Natural killer cell (primary cell): Measurements from ENCODE around the gene RNU1-2. TPM values are rescaled to one million over a fixed set of nuclear protein-coding genes. Genes with fewer than 3 reads are reported as not detected.

ENCODE experiments used
- ATAC-seq, 3 donors: fragments of 150-1000 bp in 2 of 3; fragments of 200-7000 bp in 1 of 3; cut with Tn5 transposase; 1 replicate in 1 of 3; 2 replicates in 2 of 3; pipeline ENCODE4 v1.10.0; 2021; ENCODE audit warnings: mild to moderate bottlenecking in 2 of 3, moderate library complexity in 2 of 3
- DNase-seq, 2 donors: peaks; one replicate each; pipeline versions ENCODE4 v3.0.0 to v3.0.0-alpha.2; 2013 to 2021; ENCODE audit warnings: mixed read lengths in 1 of 2
- H3K27ac ChIP-seq: one replicate; pipeline ENCODE4 v1.5.1; 2013; ENCODE audit warnings: mild to moderate bottlenecking, low read length
- H3K27me3 ChIP-seq: one replicate; pipeline ENCODE4 v1.6.1; 2013; ENCODE audit warnings: low read length; ENCODE audit not compliant: control insufficient read depth, insufficient read depth
- H3K36me3 ChIP-seq: one replicate; pipeline ENCODE4 v1.6.1; 2013; ENCODE audit warnings: low read length; ENCODE audit not compliant: control insufficient read depth, insufficient read depth
- H3K4me1 ChIP-seq: one replicate; pipeline ENCODE4 v1.6.1; 2013; ENCODE audit warnings: low read length; ENCODE audit not compliant: control insufficient read depth, insufficient read depth
- H3K4me3 ChIP-seq: one replicate; pipeline ENCODE4 v1.5.1; 2013; ENCODE audit warnings: low read length
- H3K9me3 ChIP-seq: one replicate; pipeline ENCODE4 v1.6.1; 2013; ENCODE audit warnings: low read length; ENCODE audit not compliant: control insufficient read depth, insufficient read depth
- H3K27ac Mint-ChIP-seq, 2 donors: one replicate each; pipeline ENCODE4 v1.8.0; 2022; ENCODE audit warnings: mild to moderate bottlenecking in 2 of 2, mixed read lengths in 2 of 2, moderate library complexity in 1 of 2
- H3K27me3 Mint-ChIP-seq, 2 donors: one replicate each; pipeline ENCODE4 v1.8.0; 2022; ENCODE audit warnings: low read depth in 2 of 2, mixed read lengths in 2 of 2
- H3K36me3 Mint-ChIP-seq: one replicate; pipeline ENCODE4 v1.8.0; 2022; ENCODE audit warnings: mixed read lengths
- H3K4me1 Mint-ChIP-seq, 2 donors: one replicate each; pipeline ENCODE4 v1.8.0; 2022; ENCODE audit warnings: mixed read lengths in 2 of 2
- H3K4me3 Mint-ChIP-seq: one replicate; pipeline ENCODE4 v1.8.0; 2022; ENCODE audit warnings: mild to moderate bottlenecking, moderate library complexity, mixed read lengths
- H3K9me3 Mint-ChIP-seq, 2 donors: one replicate each; pipeline ENCODE4 v1.8.0; 2022; ENCODE audit warnings: mixed read lengths in 2 of 2
- WGBS: methylation state at CpG from one replicate; pipeline ENCODE4 v1.1.7; 2013; ENCODE audit warnings: missing lambda C conversion rate; ENCODE audit not compliant: insufficient coverage; 5-methylcytosine and 5-hydroxymethylcytosine counted together
- intact Hi-C: fragments of 100-400 bp; cut with micrococcal nuclease; formaldehyde crosslinking; loops from one replicate; pipeline ENCODE4 v1.14.2; 2022
- total RNA-seq, 4 donors: library from RNA; stranded (reverse); fragments of 120-200 nt in 1 of 4; gene quantifications; one replicate each; pipeline versions ENCODE4 v1.2.3 to v1.2.4, GENCODE V29; 2013 to 2022
- TF ChIP-seq, protein P1 (sequence below): fragments of 200-600 bp; IDR thresholded peaks from one replicate; pipeline ENCODE4 v1.8.0; 2022; ENCODE audit warnings: antibody characterized with exemption

The RNU1-2 gene
- total RNA-seq, 3 donors from 2014 or later (not counting 1 experiment from before 2014, with no cell fraction given): 2,937 to 3,261 (median 3,038) TPM

DNA sequence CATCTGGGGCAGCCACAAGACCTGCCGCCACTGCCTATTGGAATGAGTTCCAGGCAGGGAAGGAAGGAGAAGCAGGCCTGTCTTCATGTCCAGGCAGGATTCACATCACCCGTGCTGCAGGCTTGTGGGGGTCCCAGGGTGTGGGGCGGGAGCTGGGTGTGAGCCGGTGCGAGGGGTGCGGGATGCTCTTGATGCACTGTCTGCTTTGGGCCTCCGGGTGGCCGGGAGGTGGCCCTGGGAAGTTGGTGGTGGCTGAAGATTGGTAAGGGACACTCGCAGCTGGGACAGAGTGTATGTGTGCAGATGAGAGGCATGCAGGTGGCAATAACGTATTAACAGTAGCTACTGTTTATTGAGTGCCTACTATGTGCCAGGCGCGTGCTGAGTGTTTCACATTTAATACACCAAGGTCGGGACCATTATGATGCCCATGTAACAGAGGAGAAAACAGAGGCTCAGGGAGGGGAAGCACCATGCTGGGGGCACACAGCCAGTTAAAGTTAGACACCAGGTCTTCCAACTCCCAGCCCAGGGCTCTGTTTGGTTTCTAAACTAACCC, 29.2 kb downstream of the RNU1-2 start:
- no peak for DNase-seq
- Mint-ChIP-seq H3K9me3 (no peaks in the 10 kb centered on the region), H3K4me3 (no peak overlapping the region), H3K4me1 (peaks cover 19 to 35% of the 10 kb centered on the region in 2 donors), H3K27me3 (no peaks in the 10 kb centered on the region), H3K36me3 (no peaks in the 10 kb centered on the region), H3K27ac (no peak overlapping the region)
- TF ChIP-seq, protein P1, sequence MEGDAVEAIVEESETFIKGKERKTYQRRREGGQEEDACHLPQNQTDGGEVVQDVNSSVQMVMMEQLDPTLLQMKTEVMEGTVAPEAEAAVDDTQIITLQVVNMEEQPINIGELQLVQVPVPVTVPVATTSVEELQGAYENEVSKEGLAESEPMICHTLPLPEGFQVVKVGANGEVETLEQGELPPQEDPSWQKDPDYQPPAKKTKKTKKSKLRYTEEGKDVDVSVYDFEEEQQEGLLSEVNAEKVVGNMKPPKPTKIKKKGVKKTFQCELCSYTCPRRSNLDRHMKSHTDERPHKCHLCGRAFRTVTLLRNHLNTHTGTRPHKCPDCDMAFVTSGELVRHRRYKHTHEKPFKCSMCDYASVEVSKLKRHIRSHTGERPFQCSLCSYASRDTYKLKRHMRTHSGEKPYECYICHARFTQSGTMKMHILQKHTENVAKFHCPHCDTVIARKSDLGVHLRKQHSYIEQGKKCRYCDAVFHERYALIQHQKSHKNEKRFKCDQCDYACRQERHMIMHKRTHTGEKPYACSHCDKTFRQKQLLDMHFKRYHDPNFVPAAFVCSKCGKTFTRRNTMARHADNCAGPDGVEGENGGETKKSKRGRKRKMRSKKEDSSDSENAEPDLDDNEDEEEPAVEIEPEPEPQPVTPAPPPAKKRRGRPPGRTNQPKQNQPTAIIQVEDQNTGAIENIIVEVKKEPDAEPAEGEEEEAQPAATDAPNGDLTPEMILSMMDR: no peak
- ATAC-seq: no peak
- H3K36me3 ChIP-seq: no peaks in the 10 kb centered on the region
- H3K4me3 ChIP-seq: no peak overlapping the region
- WGBS: 95% methylated on average over 13 of the region's 13 CpGs
- intact Hi-C loops: no loop called here
- peaks cover 14% of the 10 kb centered on the region for H3K4me1 ChIP-seq
- no peak overlapping the region for H3K27ac ChIP-seq
- H3K27me3 ChIP-seq: no peaks in the 10 kb centered on the region
- no peaks in the 10 kb centered on the region for H3K9me3 ChIP-seq

DNA sequence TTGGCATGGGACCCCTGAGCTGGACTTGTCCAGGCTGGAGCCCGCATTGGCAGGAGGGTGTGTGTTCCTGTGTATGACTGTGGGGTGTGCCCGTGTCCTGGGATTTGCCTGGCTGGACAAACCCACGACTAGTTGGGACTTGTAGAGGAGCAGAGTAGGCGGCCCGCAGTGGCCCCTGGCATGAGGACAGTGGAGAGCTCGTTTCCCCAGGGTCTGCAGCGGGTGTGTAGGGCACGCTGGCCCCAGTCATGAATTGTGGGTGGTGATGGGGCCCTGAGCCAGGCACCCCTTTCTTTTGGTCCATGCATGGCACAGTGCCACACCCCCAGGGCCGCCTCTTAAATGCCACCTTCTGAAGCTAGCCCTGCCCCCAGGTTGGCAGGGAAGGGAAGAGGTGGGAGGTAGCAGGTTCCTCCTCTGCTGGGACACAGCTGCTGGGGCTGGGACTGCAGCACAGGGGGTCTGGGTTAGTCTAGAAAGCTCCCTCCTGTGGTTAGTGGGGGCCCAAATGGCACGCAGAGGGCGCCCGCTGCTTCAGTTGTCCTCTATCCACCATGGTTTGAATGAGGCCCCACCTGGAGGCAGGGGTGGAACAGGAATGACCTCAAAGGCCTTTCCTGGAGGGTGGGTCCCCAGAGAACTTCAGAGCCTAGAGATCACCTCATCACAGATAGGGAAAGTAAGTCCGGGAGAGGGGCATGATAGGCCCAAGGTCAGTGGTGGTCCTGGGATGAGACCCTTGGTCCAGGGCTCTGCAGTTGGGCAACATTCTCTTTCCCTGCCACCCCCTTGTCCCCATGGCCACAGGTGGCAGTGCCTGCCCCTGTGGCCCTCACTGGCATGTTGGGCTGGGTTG, 30.1 kb downstream of the RNU1-2 start:
- no peak overlapping the region for H3K4me3 Mint-ChIP-seq
- Histone ChIP-seq H3K36me3 (no peaks in the 10 kb centered on the region), H3K9me3 (no peaks in the 10 kb centered on the region), H3K27me3 (no peaks in the 10 kb centered on the region), H3K4me3 (no peak overlapping the region), H3K27ac (no peak overlapping the region), H3K4me1 (peaks cover 14% of the 10 kb centered on the region)
- ATAC-seq (no peak), DNase-seq (no peak)
- TF ChIP-seq, protein P1: no peak
- peaks cover 18 to 35% of the 10 kb centered on the region in 2 donors for H3K4me1 Mint-ChIP-seq
- H3K9me3 Mint-ChIP-seq: no peaks in the 10 kb centered on the region
- H3K36me3 Mint-ChIP-seq: no peaks in the 10 kb centered on the region
- intact Hi-C loops: no loop called here
- WGBS: 94% methylated on average over 13 of the region's 13 CpGs
- no peak overlapping the region for H3K27ac Mint-ChIP-seq
- H3K27me3 Mint-ChIP-seq: no peaks in the 10 kb centered on the region

DNA sequence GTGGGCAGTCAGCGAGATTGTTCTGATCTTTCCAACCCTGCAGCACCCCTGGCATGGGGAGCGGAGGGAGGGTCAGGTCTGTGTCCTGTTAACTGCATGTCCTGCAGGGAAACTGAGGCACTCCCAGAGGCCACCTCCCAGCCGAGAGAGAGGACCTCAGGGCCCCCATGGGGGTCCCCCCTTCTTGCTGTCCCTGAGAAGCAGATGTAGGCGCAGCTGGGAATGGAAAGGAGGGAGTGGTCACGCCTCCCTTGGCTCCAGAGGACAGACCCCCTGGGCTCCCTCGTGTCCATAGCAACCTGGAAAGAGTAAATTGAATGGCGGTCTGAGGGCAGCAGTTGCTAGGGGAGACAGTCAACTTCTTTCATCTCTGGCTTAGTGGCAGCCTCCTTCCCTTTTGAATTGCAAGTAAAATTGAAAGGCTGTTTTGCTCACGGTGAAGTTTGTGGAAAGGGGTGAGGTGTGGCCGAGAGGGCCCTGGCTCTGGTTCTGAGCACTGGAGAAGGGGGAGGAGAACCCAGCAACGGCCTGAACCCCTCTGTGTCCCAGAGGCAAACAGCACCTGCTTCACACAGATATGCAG, 30.8 kb downstream of the RNU1-2 start:
- H3K4me3 ChIP-seq: no peak overlapping the region
- H3K9me3 Mint-ChIP-seq: no peaks in the 10 kb centered on the region
- no peak overlapping the region for H3K4me3 Mint-ChIP-seq
- H3K27me3 Mint-ChIP-seq: no peaks in the 10 kb centered on the region
- intact Hi-C loops: no loop called here
- no peaks in the 10 kb centered on the region for H3K36me3 Mint-ChIP-seq
- no peak for DNase-seq
- H3K4me1 ChIP-seq: peaks cover 9% of the 10 kb centered on the region
- 81% methylated on average over 10 of the region's 10 CpGs for WGBS
- no peak for ATAC-seq
- H3K9me3 ChIP-seq: no peaks in the 10 kb centered on the region
- no peaks in the 10 kb centered on the region for H3K36me3 ChIP-seq
- H3K4me1 Mint-ChIP-seq: peaks cover 11 to 29% of the 10 kb centered on the region in 2 donors
- TF ChIP-seq, protein P1: no peak
- H3K27ac ChIP-seq: no peak overlapping the region
- H3K27ac Mint-ChIP-seq: no peak overlapping the region
- H3K27me3 ChIP-seq: no peaks in the 10 kb centered on the region
